HCT116 (cell line): Measurements from ENCODE around the gene HLA-DOA. TPM values are rescaled to one million over a fixed set of nuclear protein-coding genes. Genes with fewer than 3 reads are reported as not detected.

Source experiments
- ATAC-seq: fragments of 200-7000 bp; cut with Tn5 transposase; 2 replicates; pipeline ENCODE4 v1.9.1; 2020; ENCODE audit warnings: mild to moderate bottlenecking, moderate library complexity
- BruUV-seq: library from RNA; stranded (reverse); fragments of 400-500 nt; replicated peaks from 2 replicates; lab custom pipeline; 2021; lab: Mats Ljungman, UMichigan
- CTCF ChIA-PET: fragments of 300-600 bp; sonication (Branson Sonifier 250); formaldehyde crosslinking; loops from one replicate; lab custom pipeline; 2021; ENCODE audit warnings: antibody characterized with exemption; lab: Charles Lee
- POLR2A ChIA-PET: fragments of 300-600, 350-600 bp; sonication (Branson Sonifier 250); formaldehyde crosslinking; loops from one replicate; lab custom pipeline; 2021; ENCODE audit warnings: antibody characterized with exemption; lab: Charles Lee
- RAD21 ChIA-PET, 2 experiments: fragments of 300-600 bp; sonication (Branson Sonifier 250); formaldehyde crosslinking; loops; one replicate each; lab custom pipeline; 2023; ENCODE audit warnings: low total read pairs in 2 of 2; ENCODE audit not compliant: uncharacterized antibody in 2 of 2, unreplicated experiment in 2 of 2, low non-redundant PET in 1 of 2; lab: Charles Lee
- DNase-seq: peaks from one replicate; pipeline ENCODE4 v3.0.0-alpha.2; 2010; ENCODE audit warnings: low read depth, low spot score
- H2AFZ ChIP-seq: fragments of 200-600 bp; shearing (Covaris generic), sonication (generic); 2 replicates; pipeline ENCODE4 v1.6.1; 2017; ENCODE audit warnings: low read depth, mixed run types, mixed read lengths, antibody characterized with exemption, low read length; ENCODE audit not compliant: poor library complexity, severe bottlenecking
- H3K27ac ChIP-seq: 2 replicates; pipeline ENCODE4 v1.5.1; 2012; ENCODE audit warnings: low read depth, low read length
- H3K27me3 ChIP-seq: fragments of 200-600 bp; sonication (generic); 2 replicates; pipeline ENCODE4 v1.6.1; 2016; ENCODE audit warnings: mixed run types, low read length, mixed read lengths; ENCODE audit not compliant: insufficient read depth
- H3K36me3 ChIP-seq, 2 experiments: fragments of 200-500 bp in 1 of 2; fragments of 200-600 bp in 1 of 2; sonication (Bioruptor generic) in 1 of 2; sonication (generic) in 1 of 2; 2 replicates each; pipeline versions ENCODE4 v1.5.1 to v1.6.1; 2014 to 2016; ENCODE audit warnings: low read length in 2 of 2, inconsistent platforms in 1 of 2, mixed read lengths in 1 of 2, mixed run types in 1 of 2; ENCODE audit not compliant: insufficient read depth in 2 of 2, control insufficient read depth in 1 of 2
- H3K4me1 ChIP-seq, 2 experiments: fragments of 200-600 bp in 1 of 2; sonication (generic) in 1 of 2; 2 replicates each; pipeline versions ENCODE4 v1.5.1 to v1.6.1; 2012 to 2017; ENCODE audit warnings: low read length in 2 of 2, inconsistent platforms in 1 of 2, mild to moderate bottlenecking in 1 of 2, mixed read lengths in 1 of 2, mixed run types in 1 of 2, moderate library complexity in 1 of 2; ENCODE audit not compliant: insufficient read depth in 2 of 2, control insufficient read depth in 1 of 2
- H3K4me2 ChIP-seq: fragments of 200-600 bp; sonication (generic); 2 replicates; pipeline ENCODE4 v1.6.1; 2017; ENCODE audit warnings: mixed run types, low read length, mixed read lengths
- H3K4me3 ChIP-seq, 2 experiments: fragments of 200-600 bp in 1 of 2; sonication (generic) in 1 of 2; replicated peaks in 1 of 2; 2 replicates each; pipeline ENCODE4 v1.5.1; 2011 to 2016; ENCODE audit warnings: low read length in 2 of 2, control low read depth in 1 of 2, low read depth in 1 of 2, mild to moderate bottlenecking in 1 of 2, mixed read lengths in 1 of 2, mixed run types in 1 of 2
- H3K79me2 ChIP-seq: fragments of 200-600 bp; sonication (generic); 2 replicates; pipeline ENCODE4 v1.6.1; 2017; ENCODE audit warnings: mild to moderate bottlenecking, mixed run types, low read length, moderate library complexity, mixed read lengths; ENCODE audit not compliant: insufficient read depth
- H3K9ac ChIP-seq: fragments of 200-600 bp; sonication (generic); 2 replicates; pipeline ENCODE4 v1.6.1; 2016; ENCODE audit warnings: low read length, mixed read lengths
- H3K9me2 ChIP-seq: fragments of 200-600 bp; sonication (generic), shearing (Covaris generic); 2 replicates; pipeline ENCODE4 v1.6.1; 2017; ENCODE audit warnings: mixed run types, mild to moderate bottlenecking, moderate library complexity; ENCODE audit not compliant: insufficient read depth
- H3K9me3 ChIP-seq, 2 experiments: fragments of 200-500 bp in 1 of 2; fragments of 200-600 bp in 1 of 2; sonication (Bioruptor generic) in 1 of 2; sonication (generic) in 1 of 2; 2 replicates each; pipeline ENCODE4 v1.6.1; 2014 to 2017; ENCODE audit warnings: low read length in 2 of 2, mixed read lengths in 2 of 2, inconsistent platforms in 1 of 2, low read depth in 1 of 2, mild to moderate bottlenecking in 1 of 2, mixed run types in 1 of 2, moderate library complexity in 1 of 2; ENCODE audit not compliant: control insufficient read depth in 1 of 2, insufficient read depth in 1 of 2
- H4K20me1 ChIP-seq: fragments of 200-600 bp; sonication (generic), shearing (Covaris generic); 2 replicates; pipeline ENCODE4 v1.6.1; 2017; ENCODE audit warnings: mixed run types, mild to moderate bottlenecking, moderate library complexity; ENCODE audit not compliant: insufficient read depth
- CBX3 ChIP-seq: IDR thresholded peaks from 2 replicates; pipeline ENCODE4 v1.6.1; 2012; ENCODE audit warnings: low read depth
- EZH2 ChIP-seq: fragments of 200-600 bp; sonication (generic); IDR thresholded peaks from 2 replicates; pipeline ENCODE4 v1.6.1; 2017; ENCODE audit warnings: antibody characterized with exemption, mixed run types
- EZH2phosphoT487 ChIP-seq: fragments of 200-600 bp; IDR thresholded peaks from 2 replicates; pipeline ENCODE4 v1.6.1; 2018; ENCODE audit warnings: antibody characterized with exemption, borderline replicate concordance
- MAX ChIP-seq: IDR thresholded peaks from 2 replicates; pipeline ENCODE4 v1.6.1; 2012
- POLR2A ChIP-seq: IDR thresholded peaks from 2 replicates; pipeline ENCODE4 v1.7.0; 2011; ENCODE audit warnings: borderline replicate concordance; ENCODE audit not compliant: insufficient read depth, insufficient read length; ENCODE audit errors: extremely low read depth
- REST ChIP-seq: IDR thresholded peaks from 2 replicates; pipeline ENCODE4 v1.6.1; 2012; ENCODE audit warnings: low read depth
- SP1 ChIP-seq: IDR thresholded peaks from 2 replicates; pipeline ENCODE4 v1.6.1; 2012; ENCODE audit warnings: low read depth
- SRF ChIP-seq: IDR thresholded peaks from 2 replicates; pipeline ENCODE4 v1.6.1; 2012; ENCODE audit warnings: low read depth
- TCF7L2 ChIP-seq: IDR thresholded peaks from 2 replicates; pipeline ENCODE4 v1.7.0; 2011; ENCODE audit warnings: borderline replicate concordance, inconsistent platforms; ENCODE audit not compliant: insufficient read depth, insufficient read length; ENCODE audit errors: extremely low read depth
- YY1 ChIP-seq: IDR thresholded peaks from 2 replicates; pipeline ENCODE4 v1.6.1; 2011; ENCODE audit warnings: low read length, low read depth, moderate library complexity, mild to moderate bottlenecking; ENCODE audit not compliant: insufficient replicate concordance; ENCODE audit errors: extremely low read depth
- ZFX ChIP-seq: fragments of 450-650 bp; IDR thresholded peaks from 2 replicates; pipeline ENCODE4 v1.6.1; 2017
- intact Hi-C: fragments of 100-400 bp; cut with micrococcal nuclease; formaldehyde crosslinking; loops from 2 replicates; pipeline ENCODE4 v1.10.0; 2022
- total RNA-seq: library from RNA; stranded (reverse); gene quantifications from one replicate; pipeline ENCODE4 v1.2.1, GENCODE V29; 2021; ENCODE audit not compliant: unreplicated experiment

Gene HLA-DOA
- total RNA-seq, 1 experiment from 2014 or later, result 0.39 TPM

- Histone ChIP-seq H3K36me3 (peaks cover 59 to 73% of the 10 kb centered on the region in 2 experiments), H4K20me1 (peaks cover 70% of the 10 kb centered on the region), H3K27me3 (no peaks in the 10 kb centered on the region), H3K9me3 (no peaks in the 10 kb centered on the region), H3K79me2 (peaks cover 91% of the 10 kb centered on the region), H3K9ac (peak overlapping the region; percentile 94; the same call in 1 of the 2 replicates), H3K9me2 (no peaks in the 10 kb centered on the region), H3K4me1 (peaks cover 5 to 34% of the 10 kb centered on the region in 2 experiments; a peak in 3 of 4 replicates), H3K4me3 (peak overlapping the region; percentile 82 to 95), H3K27ac (peak overlapping the region; percentile 21; the same call in 1 of the 2 replicates), H3K4me2 (peak overlapping the region; percentile 84), H2AFZ (no peak overlapping the region)
- RAD21 ChIA-PET, result no interaction called here
- no TSS peak for BruUV-seq
- DNase-seq (no peak), ATAC-seq (no peak)
- TF ChIP-seq YY1, result no peak
- TF ChIP-seq SRF, result no peak
- TF ChIP-seq EZH2, result no peak
- no peak for TF ChIP-seq MAX
- no peak for TF ChIP-seq REST
- no peak for TF ChIP-seq TCF7L2
- TF ChIP-seq EZH2phosphoT487, result no peak
- no peak for TF ChIP-seq CBX3
- no peak for TF ChIP-seq SP1
- TF ChIP-seq POLR2A, result no peak
- TF ChIP-seq ZFX, result no peak
- CTCF ChIA-PET, result interaction anchor here (1.3 to 1.5 kb wide), 2 partner anchors 9 to 41 kb away, joined by 3 to 7 read pairs; no protein-coding TSS in a partner anchor
- POLR2A ChIA-PET, result interaction anchor here (1.2 to 8.1 kb wide), 2 partner anchors 10 to 20 kb away, joined by 3 to 227 read pairs; no protein-coding TSS in a partner anchor
- intact Hi-C loops, result no loop called here
Measured at GRCh38 chr6:32974541-32975308, 34.7 kb downstream of the HLA-DOA start.
